C4-2B (cell line): ENCODE data around the gene EEF2K.
"Not testable (repeated sequence)": the region's sequence is repeated elsewhere in the genome, so short reads cannot be mapped to it uniquely, and the experiment has no call there.

Source experiments
- H3K27ac ChIP-seq: fragments of 450-650 bp; 2 replicates; pipeline ENCODE4 v1.5.1; 2017
- CTCF ChIP-seq: fragments of 450-650 bp; conservative IDR thresholded peaks from 2 replicates; pipeline ENCODE4 v1.5.1; 2017; ENCODE audit warnings: mild to moderate bottlenecking
- ZFX ChIP-seq: fragments of 450-650 bp; IDR thresholded peaks from 2 replicates; pipeline ENCODE4 v1.6.1; 2017

The EEF2K gene

DNA sequence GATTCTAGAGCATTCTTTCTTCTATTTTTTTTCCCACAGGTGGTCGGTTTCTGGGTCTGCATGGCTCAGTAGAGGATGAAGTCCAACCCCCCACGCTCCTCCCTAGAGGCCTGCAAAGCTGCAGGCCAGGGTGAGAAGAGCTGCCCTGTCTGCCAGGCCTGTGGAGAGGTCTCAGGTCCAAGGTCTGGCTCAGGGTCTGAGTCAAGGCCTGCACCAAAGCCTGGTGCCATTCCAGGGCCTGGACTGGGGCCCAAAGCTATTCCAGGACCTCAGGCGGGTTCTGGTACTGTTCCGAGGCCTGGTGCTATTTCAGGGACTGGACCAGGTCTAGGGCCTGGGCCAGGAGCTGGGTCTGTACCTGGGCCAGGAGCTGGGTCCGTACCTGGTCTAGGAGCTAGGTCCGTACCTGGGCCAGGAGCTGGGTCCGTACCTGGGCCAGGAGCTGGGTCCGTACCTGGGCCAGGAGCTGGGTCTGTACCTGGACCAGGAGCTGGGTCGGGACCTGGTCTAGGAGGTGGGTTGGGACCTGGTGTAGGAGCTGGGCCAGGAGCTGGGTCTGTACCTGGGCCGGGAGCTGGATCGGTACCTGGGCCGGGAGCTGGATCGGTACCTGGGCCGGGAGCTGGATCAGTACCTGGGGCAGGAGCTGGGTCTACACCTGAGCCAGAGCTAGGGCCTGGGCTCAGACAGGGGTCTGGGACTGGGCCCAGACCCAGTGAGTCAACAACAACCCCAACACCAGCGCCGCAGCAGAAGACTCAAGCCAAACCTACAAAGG lies 40.4 kb upstream of the EEF2K start:
- TF ChIP-seq ZFX, result no peak
- no peak for TF ChIP-seq CTCF
- no peak overlapping the region for H3K27ac ChIP-seq

DNA sequence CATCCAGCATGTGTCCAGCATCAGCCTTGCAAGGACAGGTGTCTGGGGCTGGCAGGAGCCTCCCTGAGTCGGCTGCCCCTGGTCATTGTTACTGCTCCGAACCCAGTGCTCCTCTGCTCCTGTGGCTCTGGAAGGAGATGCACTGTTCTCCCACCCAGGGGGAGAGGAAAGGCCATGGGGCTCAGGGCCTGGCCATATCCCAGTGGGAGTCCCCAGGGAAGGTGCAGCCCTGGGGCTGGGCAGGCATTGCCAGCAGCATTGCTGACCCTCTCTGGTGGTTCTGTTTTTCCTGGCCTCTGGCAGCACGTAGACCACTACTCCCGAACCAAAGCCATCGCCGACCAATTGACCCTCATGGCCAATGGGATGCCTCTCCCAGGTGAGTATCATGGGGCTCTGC lies 34.1 kb upstream of the EEF2K start:
- H3K27ac ChIP-seq, result no peak overlapping the region
- no peak for TF ChIP-seq CTCF
- TF ChIP-seq ZFX, result no peak

GRCh38 chr16:22172642-22173041 lies 33.4 kb upstream of the EEF2K start:
- not testable (repeated sequence) for H3K27ac ChIP-seq

DNA sequence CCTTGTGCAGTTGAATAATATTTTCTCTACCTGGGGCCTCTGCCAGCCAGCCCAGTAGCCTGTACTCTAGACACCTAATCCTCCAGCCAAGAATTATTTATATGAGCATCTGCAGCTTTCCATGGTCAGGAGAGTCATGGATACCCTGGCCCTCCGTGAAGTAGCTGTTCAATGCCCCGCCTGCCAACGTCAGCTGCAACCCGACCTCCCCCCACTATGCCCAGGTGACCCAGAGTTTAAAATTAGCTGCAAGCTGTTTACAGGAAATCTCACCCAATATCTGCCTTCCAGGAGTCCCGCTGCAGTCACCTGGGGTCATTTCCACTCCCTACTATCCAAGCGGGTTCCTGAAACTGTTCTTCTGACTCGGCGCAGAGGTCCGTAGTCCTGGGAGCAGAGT lies 31.4 kb upstream of the EEF2K start:
- no peak overlapping the region for H3K27ac ChIP-seq
- TF ChIP-seq CTCF, result no peak
- TF ChIP-seq ZFX, result no peak

DNA sequence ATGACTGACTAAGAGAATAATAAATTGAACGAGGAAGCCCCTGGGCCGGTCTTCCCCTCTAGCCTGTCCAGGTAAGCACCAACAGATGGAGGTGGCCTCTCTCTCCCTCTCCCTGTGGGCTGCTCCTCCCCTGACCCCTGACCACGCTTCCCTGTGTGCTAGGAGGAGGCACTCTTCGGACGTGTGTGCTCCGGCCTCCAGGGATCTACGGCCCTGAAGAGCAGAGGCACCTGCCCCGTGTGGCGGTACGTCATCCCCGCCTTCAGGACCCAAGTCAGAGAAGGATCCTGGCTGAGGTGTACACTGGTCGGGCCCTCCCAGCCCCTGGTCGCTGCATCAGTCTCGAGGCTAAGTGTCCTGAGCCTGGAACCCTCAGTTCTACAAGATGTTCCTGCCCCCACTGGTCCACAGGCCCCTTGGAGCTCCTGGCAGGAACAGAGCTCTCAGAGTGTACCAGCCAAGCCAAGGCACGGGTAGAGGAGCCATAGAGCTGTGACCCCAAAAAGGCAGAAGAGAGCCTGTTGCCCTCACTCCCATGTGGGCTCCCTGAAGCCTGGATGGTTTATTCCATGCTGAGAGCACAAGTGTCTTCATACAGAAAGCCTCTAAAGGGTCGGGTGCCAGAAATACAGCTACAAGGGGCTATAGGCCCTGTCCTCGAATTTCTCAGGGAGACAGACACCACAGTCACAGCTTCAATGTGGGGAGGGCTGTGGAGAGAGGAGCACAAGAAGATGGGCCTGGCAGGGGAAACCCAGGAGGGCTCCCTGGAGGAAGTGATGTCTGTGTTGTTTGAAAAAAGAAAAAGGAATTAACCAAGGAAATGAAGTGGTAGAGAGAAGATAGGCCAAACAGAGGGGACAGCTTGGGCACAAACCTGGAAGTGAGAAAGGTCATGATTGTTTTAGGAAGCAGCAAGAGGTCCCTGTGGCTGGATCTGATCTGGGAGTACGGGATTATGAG lies 27.8 kb upstream of the EEF2K start:
- no peak overlapping the region for H3K27ac ChIP-seq
- TF ChIP-seq ZFX (no peak), CTCF (no peak)

DNA sequence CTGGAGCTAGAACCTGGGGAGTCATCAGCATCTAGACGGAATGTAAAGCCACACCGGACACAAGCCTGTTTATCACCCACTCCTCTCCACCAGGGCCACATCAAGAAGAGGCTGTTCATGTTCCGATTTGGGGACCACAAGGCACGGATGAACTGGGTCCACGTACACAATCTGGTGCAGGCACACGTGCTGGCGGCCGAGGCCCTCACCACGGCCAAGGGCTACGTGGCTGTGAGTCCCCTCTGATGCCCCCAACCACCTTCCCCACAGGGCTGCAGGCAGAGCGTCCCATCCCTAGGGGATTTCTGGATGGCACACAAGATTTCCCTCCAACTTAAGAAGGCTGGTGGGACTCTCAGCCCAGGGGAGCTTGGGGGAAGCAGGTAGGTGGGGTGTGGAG lies 24.7 kb upstream of the EEF2K start:
- TF ChIP-seq CTCF (no peak), ZFX (no peak)

DNA sequence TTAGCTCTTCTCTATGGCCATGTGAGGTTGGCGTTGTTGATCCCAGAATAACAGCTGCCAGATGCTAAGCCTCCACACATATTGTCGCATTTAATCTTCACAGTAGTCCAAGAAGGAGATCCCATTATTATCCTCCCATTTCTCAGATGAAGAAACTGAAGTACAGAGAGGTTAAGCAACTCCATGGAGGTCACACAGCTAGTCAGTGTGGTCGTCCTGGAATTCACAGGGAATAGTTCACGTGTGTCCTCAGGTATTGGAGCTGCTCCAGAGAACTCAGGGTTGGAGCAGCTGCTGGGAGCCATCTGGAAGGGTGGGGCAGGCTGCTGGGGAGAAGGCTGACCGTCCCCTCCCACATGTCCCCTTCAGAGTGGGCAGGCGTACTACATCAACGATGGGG lies 24.2 kb upstream of the EEF2K start:
- TF ChIP-seq ZFX, result no peak
- no peak for TF ChIP-seq CTCF
- no peak overlapping the region for H3K27ac ChIP-seq

More for the DNA sequence above, 24.7 kb upstream of the EEF2K start:
- H3K27ac ChIP-seq, result no peak overlapping the region
